HG03571 (cell line): ENCODE measurements around the gene OXCT1.
"Not testable (repeated sequence)": the region's sequence is repeated elsewhere in the genome, so short reads cannot be mapped to it uniquely, and the experiment has no call there.

Experiments used
- ATAC-seq: cut with Tn5 transposase; IDR thresholded peaks from one replicate; pipeline ENCODE4 v1.9.1; 2021; ENCODE audit not compliant: unreplicated experiment

Gene OXCT1

DNA sequence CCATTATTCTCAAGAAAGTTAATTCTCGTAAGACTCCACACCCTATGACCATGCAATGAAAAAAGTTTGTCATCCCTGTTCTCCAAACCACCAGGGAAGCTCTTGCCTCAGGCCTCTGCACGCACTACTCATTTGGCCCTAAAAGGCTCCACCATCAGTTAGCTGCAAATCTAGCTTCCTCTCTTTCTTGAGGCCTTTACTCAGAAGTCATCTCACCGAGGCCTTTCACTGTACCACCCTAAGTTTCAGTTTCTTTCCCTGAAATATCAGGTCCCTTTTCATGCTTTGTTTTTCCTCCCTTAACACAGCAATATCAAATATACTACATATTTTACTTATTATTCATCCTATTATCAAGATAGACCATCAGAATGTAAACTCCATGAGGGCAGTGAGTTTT is 39.1 kb downstream of the OXCT1 start:
- ATAC-seq: no peak

DNA sequence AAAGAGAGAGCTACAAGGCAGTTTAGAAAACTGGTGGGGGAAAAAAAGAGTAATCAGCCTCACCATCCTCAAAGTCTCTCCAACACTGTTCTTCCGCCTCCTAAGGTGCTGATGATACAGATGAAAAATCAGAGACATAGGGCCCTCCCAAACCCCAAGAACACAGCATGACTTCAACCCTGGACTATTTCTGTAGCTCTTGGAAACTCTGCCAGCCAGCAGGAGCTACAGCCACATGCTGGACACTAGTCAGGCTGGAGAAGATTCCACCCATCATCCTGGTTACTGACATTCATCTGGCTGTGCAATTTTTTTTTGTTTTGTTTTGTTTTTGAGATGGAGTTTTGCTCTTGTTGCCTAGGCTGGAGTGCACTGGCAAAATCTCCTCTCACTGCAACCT is 42.4 kb downstream of the OXCT1 start:
- ATAC-seq: no peak

DNA sequence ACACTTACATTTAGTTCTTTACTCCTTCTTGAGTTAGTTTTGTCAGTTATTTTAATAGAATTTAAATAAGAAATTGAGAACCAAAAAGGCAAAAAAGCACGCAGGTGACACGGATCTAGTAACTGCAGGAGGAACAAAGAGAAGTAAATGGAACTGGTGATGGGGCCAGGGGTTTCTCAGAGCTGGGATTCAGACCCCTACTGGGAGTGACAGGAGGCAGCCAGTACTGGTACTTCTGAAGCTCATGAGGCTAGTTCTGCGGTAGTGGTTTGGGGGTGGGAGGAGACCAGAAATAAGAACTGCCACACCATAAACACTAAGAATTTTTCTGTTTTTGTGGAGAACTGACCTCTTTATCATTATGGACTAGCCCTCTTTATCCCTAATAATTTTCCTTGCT is 48.2 kb downstream of the OXCT1 start:
- no peak for ATAC-seq

DNA sequence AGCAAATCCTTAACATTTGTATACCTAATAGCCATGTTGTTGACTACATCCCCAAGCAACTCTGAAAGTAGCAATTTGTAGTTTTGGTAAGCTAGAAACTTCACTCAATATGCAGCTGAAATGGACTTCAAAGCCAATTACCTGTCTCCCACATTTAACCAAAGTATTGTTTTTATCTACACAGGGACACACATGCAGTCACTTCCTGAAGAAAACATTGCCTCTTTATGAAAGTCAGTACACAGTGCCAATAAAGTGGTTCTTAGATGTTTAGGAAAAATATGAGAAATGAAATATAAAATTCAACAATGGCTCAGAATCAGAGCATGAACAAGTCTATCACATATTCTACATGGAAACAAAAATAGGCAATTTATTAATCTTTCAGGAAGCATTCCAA is 49.2 kb downstream of the OXCT1 start:
- no peak for ATAC-seq

DNA sequence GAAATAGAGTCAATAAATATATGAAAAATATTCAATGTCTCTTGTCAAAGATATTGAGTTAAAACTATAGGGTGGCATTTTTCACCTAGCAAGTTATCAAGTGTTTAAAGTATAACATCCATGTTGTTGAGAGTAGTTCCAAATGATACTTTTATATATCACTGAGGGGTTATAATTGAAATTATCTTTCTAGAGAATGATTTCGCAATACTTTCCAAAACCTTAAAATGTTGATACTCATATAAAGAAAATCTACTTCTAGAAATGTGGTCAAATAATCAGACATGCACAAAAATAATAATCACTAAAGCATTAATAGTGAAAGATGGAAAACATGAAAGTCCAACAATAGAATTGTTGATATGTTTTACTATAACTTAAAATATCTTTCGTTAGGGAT is 50.1 kb downstream of the OXCT1 start:
- ATAC-seq: no peak

DNA sequence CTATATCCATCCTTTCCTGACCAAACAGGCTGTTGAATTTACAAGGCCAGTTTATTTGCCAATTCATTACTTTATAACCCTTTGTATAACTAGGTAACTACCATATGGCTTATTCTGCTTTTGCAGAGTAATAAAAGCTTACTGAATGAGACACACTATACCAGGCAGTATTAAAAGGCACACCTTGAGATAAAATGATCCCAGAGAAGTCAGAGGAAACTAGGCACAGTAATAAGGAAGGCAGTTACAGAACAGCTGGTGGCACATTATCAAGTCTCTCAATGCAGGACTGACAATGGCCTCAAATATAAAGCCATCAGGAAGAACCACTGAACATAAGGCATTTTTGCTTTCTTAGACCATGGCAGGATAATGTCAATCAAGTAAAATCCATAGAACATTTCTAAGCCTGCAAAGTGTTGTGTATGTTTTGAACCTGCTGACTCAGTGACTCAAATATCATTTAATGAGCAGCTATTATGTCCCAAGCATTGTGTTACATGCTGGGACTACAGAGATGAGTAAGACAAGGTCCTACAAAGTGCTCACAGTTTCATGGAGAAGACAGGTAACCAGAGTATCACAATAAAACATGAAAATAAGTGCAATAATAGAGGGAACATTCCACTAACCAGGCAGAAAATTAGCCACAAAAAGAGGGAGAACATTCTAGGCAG is 52.5 kb downstream of the OXCT1 start:
- ATAC-seq: no peak

DNA sequence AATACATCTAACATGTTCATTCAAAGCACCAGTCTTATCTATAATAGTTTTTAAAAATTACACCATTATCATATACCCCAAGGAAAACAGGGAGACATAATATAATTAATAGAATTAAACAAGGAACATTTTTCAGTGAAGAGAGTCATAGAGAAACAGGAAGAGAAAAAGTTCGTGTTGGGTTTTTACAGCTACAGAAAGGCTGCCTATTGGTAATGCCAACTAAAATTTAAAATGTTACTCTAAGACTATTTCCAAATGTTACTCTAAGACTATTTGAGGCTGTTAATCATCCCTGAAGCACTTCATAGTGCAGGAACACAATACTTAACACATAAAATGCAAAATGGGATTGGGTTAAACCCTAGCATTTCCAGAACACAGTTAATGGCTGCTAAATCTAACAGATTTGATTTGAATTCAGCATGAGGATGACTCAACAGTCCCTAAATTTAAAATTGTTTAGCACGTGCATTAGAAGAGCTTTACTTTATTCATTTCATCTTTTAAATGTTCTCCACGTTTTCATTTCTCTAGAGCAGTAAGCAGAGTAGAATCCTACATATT is 54.5 kb downstream of the OXCT1 start:
- ATAC-seq: no peak

DNA sequence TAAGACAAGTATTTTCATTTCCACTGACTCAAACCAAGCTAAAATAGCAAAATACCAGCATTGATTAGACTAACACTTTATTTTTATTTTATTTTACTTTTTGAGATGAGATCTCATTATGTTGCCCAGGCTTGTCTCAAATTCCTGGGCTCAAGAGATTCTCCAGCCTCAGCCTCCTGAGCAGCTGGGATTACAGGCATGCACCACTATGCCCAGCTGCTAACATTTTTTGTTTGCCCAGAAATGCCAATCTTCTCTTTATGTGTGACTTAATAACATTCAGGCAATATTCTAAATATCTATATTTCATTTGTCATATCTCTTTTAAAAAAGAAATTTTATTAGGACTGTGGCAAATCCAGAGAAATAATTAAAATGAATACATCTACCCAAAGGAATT is 55.0 kb downstream of the OXCT1 start:
- no peak for ATAC-seq

DNA sequence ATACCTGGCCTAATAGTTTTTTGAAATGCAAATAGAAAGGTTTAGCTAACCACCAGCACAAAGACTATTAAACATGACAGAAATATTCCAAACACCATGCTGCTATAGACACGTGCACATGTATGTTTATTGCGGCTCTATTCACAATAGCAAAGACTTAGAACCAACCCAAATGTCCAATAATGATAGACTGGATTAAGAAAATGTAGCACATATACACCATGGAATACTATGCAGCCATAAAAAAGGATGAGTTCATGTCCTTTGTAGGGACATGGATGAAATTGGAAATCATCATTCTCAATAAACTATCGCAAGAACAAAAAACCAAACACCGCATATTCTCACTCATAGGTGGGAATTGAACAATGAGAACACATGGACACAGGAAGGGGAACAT is 55.9 kb downstream of the OXCT1 start:
- ATAC-seq: not testable (repeated sequence)

DNA sequence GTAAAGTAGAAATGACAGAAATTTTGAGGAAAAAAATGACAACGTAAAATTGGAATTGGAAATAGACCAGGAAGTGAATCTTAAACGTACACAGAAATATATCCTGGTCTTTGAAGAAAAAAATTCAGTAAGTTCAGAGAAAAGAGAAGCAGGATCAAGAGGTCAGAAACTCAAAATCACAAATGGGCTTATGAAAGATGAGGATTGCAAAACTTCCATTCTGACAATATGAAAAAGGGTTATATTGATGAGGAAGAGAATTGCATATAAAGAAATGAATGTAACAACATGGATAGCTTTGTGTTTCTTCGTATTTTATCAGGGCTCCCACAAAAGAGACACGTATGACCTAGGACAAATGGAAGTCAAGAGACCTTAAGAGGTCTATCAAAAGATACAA is 58.1 kb downstream of the OXCT1 start:
- no peak for ATAC-seq

DNA sequence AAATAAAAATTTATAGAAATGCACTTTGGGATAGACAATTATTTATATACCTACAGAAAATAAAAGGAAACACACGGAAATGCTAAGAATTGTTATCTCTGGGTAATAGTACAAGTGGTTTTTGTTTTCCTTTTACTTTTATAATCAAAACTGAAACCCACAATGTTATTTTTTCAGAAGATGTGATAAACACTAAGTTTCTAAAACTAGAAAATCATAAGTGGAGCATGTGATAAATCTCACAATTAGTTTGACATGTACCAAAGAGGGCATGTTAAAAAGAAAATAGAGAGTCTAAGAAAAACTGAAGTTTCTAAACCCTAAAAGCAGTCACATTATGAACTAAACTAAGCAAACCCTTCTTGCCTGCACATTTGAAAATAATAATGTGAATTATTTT is 61.1 kb downstream of the OXCT1 start:
- ATAC-seq: no peak

DNA sequence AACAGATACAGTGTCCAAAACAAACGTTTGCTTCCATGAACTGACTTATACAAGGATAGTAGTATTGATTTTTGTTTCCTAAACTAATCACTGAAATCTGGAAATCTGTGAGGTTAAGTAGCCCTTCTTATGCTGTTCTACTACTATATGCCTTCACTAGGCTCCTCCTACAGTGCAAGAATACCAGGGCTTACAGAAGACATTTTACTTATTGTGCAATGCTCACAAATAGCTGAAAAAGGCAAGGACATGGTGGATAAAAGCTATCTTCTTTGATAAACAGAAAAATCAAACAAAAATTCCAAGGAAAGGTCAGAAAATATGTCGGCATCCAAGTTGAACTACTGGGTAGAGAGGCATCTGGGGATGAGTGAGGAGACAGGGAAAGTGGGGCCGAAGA is 61.9 kb downstream of the OXCT1 start:
- no peak for ATAC-seq

DNA sequence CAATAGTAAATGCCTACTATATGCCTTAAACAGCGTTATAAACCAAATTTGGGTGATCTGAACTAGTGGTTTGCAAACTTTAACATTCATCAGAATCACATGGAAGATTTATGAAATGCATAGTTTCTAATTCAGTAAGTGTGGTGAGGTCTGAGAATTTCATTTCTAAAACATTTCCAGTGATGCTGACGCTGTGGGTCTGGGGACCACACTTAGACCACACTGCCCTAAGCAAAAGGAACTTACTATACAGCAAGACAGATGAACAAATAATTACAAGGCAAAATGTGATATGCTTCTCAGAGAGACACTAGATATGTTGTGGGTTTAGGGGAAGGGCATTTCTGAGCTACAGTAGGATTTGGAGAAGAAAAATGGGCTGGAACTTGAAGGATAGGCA is 72.6 kb downstream of the OXCT1 start:
- ATAC-seq: no peak

DNA sequence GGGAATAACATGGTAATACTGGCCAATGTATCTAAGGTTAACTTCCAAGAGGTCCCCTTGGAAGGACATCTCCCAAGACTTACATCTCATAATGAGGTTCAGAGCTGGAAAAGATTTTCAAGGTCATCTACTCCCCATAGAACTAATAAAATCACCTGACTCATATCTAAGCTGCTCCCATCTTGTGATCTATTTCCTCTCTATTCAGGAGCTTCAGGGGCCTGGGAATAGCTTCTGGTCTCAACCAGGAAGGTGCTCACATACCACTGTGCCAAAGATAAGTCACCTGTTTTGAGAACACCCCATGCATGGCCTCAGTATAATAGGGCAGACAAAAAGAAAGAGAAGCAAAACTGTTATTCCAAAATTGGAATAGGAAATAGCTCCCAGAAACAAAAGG is 74.2 kb downstream of the OXCT1 start:
- ATAC-seq: no peak

DNA sequence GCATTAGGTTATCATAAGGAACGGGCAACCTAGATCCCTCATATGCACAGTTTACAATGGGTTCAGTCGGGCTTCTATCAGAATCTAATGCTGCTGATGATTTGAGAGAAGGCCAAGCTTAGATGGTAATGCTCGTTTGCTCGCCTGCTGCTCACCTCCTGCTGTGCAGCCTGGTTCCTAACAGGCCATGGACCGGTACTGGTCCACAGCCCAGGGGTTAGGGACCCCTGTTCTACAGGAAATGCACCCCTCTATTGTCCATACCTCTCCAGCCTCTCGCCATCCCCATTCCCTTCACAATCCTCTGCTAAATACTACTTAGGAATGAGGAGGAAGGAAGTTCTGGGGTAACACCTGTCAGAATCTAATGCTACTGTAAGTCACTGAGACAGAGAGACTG is 75.1 kb downstream of the OXCT1 start:
- ATAC-seq: no peak

DNA sequence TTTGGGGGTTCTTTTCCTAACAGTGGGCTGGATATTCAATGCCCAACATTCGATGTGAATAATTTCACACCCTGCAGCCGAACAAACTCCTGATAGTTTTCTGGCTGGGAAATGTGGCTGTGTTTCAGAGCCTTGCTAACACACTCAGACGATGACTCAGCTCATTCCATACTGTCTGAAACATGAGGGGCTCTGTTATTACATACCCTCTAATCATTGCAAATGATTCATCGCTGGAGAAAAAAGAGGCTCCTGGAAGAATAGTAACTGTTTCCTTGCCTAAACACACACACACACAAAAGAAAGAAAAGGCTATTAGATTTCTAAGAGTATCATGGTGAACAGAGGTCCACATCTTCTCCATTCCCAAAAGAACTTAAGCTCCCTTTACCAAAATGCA is 75.8 kb downstream of the OXCT1 start:
- no peak for ATAC-seq

DNA sequence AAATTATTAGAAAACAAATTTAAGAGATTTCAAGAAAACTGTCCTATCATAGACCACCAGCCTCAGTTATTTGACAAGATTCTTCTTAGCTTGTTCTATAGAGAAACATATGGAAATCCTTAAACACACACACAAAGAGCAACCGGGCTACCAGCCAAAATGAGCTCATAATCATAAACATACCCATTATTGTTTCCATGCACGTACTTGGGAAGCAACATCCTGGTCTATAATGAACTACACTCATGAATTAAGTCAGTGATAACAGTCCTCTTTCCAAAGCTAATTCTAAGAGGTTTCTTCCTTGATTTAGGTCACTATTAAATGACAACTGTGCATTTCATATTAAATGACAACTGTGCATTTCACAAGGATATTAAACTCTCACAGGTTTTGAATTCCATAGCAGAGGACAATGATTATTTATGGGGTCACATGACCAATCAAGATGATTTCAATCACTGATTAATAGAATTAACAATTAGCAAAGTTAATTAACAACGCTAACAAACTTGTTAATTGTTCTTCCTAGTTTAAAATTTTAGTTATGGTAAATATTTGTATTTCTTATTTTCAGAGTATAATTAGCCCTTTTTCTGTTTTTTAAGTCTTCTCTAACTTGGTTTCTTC is 77.0 kb downstream of the OXCT1 start:
- no peak for ATAC-seq

DNA sequence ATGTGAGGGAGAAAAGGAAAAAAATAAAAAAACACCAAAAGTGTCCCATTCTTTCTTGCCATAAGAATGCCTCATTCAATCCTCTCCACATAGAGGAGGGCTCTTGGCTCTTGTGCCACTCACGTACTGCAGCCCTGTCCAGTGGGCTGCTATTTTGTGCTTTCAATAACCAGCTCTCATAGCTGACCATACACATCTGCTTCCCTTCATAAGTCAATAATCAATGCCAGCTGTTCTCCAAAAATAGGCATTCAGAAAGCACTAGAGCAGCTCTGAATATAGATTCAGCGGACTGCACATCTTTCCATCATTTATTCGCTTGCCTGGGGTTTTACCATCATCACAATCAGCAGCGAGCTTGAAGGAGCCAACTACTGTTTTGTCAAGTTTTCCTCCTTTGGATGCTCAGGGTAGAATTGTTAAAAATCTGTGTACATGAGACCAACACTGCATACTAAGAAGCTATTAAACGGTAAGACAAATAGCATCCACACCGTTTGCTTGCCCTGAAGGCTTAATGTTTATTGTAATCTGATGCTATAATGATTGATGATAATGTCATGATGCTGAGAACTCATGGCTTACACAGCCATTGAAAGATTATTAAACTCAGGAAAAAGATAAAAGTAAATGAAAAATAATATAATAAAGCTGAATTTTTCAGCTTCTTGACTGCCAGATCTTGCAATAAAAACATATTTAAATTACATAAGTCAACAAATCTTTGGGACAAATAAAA is 80.0 kb downstream of the OXCT1 start:
- ATAC-seq: no peak

DNA sequence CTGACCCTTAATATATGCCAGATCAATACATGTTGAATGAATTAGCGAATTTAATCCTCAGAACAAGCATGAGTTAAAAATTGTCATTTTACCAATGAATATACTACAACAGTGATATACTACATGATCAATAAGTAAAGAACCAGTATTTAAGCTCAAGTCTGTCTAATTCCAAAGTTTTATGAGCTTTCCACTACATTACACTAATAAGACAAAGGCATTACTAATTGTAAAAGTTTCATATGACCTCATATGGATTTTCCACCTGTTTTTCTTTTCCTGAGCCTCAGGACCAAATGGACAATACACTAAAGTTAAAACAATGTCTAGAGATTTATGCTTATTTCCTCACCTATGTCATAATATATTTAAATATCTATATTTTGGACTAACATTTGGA is 80.8 kb downstream of the OXCT1 start:
- ATAC-seq: no peak

DNA sequence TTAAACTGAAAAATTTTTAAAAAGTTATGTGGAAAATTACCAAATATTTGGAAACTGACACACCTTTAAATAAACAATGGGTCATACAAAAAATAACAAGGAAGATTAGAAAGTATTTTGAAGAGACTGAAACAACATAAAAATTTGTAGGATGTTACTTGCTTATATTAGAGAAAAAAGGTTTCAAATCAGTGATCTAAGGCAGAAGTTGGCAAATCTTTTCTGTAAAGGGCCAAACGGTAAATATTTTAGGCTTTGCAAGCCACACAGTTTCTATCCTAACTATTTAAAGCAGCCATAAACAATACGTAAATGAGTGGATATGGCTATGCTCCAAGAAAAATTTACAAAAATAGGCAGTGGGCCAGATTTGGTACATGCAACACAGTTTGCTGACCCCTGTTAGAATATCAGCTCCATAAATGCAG is 81.3 kb downstream of the OXCT1 start:
- ATAC-seq: no peak

DNA sequence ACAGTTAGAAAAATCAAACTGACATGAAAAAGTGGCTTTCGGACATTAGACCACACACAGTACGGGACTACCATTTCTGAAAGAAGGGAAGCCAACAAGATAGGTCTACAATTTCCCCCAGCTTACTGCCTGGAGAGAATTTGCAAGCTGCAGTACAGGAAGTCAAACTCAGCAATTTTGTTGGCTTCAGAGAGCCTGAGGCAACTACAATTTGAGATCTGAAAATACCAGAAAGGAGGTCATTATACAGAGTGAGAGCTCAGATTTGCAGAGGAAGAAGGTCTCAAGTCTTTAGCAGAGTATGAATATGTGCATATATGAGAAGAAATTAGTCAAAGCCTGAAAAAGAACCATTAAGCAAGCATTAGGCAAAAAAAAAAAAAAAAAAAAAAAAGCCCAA is 83.0 kb downstream of the OXCT1 start:
- no peak for ATAC-seq

DNA sequence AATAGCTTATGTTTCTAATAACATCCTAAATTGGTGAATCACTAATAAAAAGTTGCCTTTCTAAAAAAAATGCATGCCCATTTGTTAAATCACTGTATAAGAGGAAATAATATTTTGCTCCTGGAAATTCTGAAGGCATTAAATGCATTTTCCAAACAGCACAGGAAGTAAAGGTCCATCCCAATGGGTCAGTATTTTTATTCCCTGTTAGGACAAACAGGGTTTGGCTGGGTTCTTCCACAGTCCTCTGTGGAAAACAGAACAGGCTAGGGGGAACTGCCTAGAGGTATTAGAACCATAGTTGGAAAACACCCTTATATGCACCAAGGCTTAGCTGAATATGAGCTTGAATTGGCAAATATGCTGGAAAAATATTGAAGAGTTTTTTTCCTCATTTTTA is 85.2 kb downstream of the OXCT1 start:
- no peak for ATAC-seq
